A673 (cell line): Measurements from ENCODE around the gene GRPEL2. TPM values are rescaled to one million over a fixed set of nuclear protein-coding genes. Genes with fewer than 3 reads are reported as not detected.
A peak's percentile ranks its signal among the peaks of the same experiment; 100 is the strongest.
"Not testable (repeated sequence)": the region's sequence is repeated elsewhere in the genome, so short reads cannot be mapped to it uniquely, and the experiment has no call there.

ENCODE experiments used
- BruUV-seq: library from RNA; stranded (reverse); fragments of 400-500 nt; replicated peaks from 2 replicates; lab custom pipeline; 2021; lab: Mats Ljungman, UMichigan
- CTCF ChIA-PET: fragments of 300-600 bp; sonication (Branson Sonifier 250); formaldehyde crosslinking; loops from one replicate; lab custom pipeline; 2022; ENCODE audit warnings: antibody characterized with exemption; lab: Charles Lee
- POLR2A ChIA-PET: fragments of 300-600 bp; sonication (Branson Sonifier 250); formaldehyde crosslinking; loops from one replicate; lab custom pipeline; 2022; ENCODE audit warnings: antibody characterized with exemption; ENCODE audit not compliant: low non-redundant PET; lab: Charles Lee
- DNase-seq: peaks from one replicate; pipeline ENCODE4 v3.0.0-alpha.2; 2015; ENCODE audit warnings: low spot score
- H3K27ac ChIP-seq: fragments of 200-600 bp; sonication (generic); 2 replicates; pipeline ENCODE4 v1.5.1; 2016; ENCODE audit warnings: mixed run types, low read depth, mild to moderate bottlenecking, mixed read lengths, antibody characterized with exemption, low read length; ENCODE audit not compliant: poor library complexity, severe bottlenecking
- H3K27me3 ChIP-seq: fragments of 200-600 bp; sonication (generic); replicated peaks from 2 replicates; pipeline ENCODE4 v1.6.1; 2017; ENCODE audit warnings: mixed run types, low read depth, mild to moderate bottlenecking, mixed read lengths, antibody characterized with exemption, low read length; ENCODE audit not compliant: insufficient read depth, poor library complexity
- H3K36me3 ChIP-seq: fragments of 200-600 bp; sonication (generic); 2 replicates; pipeline ENCODE4 v1.6.1; 2016; ENCODE audit warnings: mixed run types, mild to moderate bottlenecking, mixed read lengths, antibody characterized with exemption, low read length; ENCODE audit not compliant: insufficient read depth, poor library complexity, severe bottlenecking
- H3K4me1 ChIP-seq: fragments of 200-600 bp; sonication (generic); 2 replicates; pipeline ENCODE4 v1.6.1; 2017; ENCODE audit warnings: mixed run types, mild to moderate bottlenecking, mixed read lengths, antibody characterized with exemption, low read length; ENCODE audit not compliant: insufficient read depth, poor library complexity, severe bottlenecking
- H3K4me3 ChIP-seq: fragments of 200-600 bp; sonication (generic); 2 replicates; pipeline ENCODE4 v1.5.1; 2016; ENCODE audit warnings: low read depth, mixed run types, mild to moderate bottlenecking, mixed read lengths, low read length; ENCODE audit not compliant: poor library complexity, severe bottlenecking
- H3K9me3 ChIP-seq: fragments of 200-600 bp; sonication (generic); 2 replicates; pipeline ENCODE4 v1.6.1; 2016; ENCODE audit warnings: mixed run types, low read depth, mild to moderate bottlenecking, mixed read lengths, antibody characterized with exemption, low read length; ENCODE audit not compliant: poor library complexity, severe bottlenecking
- CTCF ChIP-seq: fragments of 300-800, 200-600 bp; sonication (generic); conservative IDR thresholded peaks from 2 replicates; pipeline ENCODE4 v1.5.1; 2017; ENCODE audit warnings: low read depth, mild to moderate bottlenecking, antibody characterized with exemption, low read length, moderate library complexity, mixed read lengths
- EZH2 ChIP-seq: fragments of 200-600 bp; sonication (generic); IDR thresholded peaks from 2 replicates; pipeline ENCODE4 v1.6.1; 2017; ENCODE audit warnings: borderline replicate concordance, low read depth, mild to moderate bottlenecking, mixed read lengths, antibody characterized with exemption, low read length; ENCODE audit not compliant: poor library complexity, severe bottlenecking
- intact Hi-C: fragments of 100-400 bp; cut with micrococcal nuclease; formaldehyde crosslinking; loops from one replicate; pipeline ENCODE4 v1.10.0; 2022; ENCODE audit not compliant: unreplicated experiment
- total RNA-seq: library from RNA; stranded (reverse); gene quantifications from 2 replicates; pipeline ENCODE4 v1.2.3, GENCODE V29; 2021

The GRPEL2 gene
- total RNA-seq, 1 experiment from 2014 or later = 33.2 TPM

- BruUV-seq = no TSS peak
- Histone ChIP-seq H3K4me1 (no peaks in the 10 kb centered on the region), H3K27ac (no peak overlapping the region), H3K4me3 (no peak overlapping the region), H3K36me3 (no peaks in the 10 kb centered on the region), H3K27me3 (peaks cover 12% of the 10 kb centered on the region), H3K9me3 (no peaks in the 10 kb centered on the region)
- POLR2A ChIA-PET = no interaction called here
- no peak for DNase-seq
- TF ChIP-seq CTCF = no peak
- no peak for TF ChIP-seq EZH2
- CTCF ChIA-PET = no interaction called here
- intact Hi-C loops = no loop called here
These were observed 47.4 kb downstream of the GRPEL2 start for GRCh38 chr5:149392718-149393117.

- H3K9me3 ChIP-seq, H3K4me1 ChIP-seq, intact Hi-C loops, POLR2A ChIA-PET, CTCF ChIA-PET, H3K36me3 ChIP-seq, H3K27me3 ChIP-seq, H3K27ac ChIP-seq, BruUV-seq, DNase-seq, H3K4me3 ChIP-seq: not testable (repeated sequence)
These were observed 49.7 kb downstream of the GRPEL2 start for GRCh38 chr5:149394996-149395395.

- no peak for TF ChIP-seq EZH2
- no peak for TF ChIP-seq CTCF
- Histone ChIP-seq H3K27me3 (peaks cover 10% of the 10 kb centered on the region), H3K9me3 (no peaks in the 10 kb centered on the region), H3K4me3 (no peak overlapping the region), H3K27ac (no peak overlapping the region), H3K4me1 (no peaks in the 10 kb centered on the region), H3K36me3 (no peaks in the 10 kb centered on the region)
- CTCF ChIA-PET = no interaction called here
- POLR2A ChIA-PET = no interaction called here
- intact Hi-C loops = no loop called here
- DNase-seq = peak; percentile 32
- BruUV-seq = no TSS peak
These were observed 52.2 kb downstream of the GRPEL2 start for GRCh38 chr5:149397530-149397929.

GRCh38 chr5:149398747-149399266, 53.5 kb downstream of the GRPEL2 start:
- H3K36me3 ChIP-seq, POLR2A ChIA-PET, H3K27ac ChIP-seq, intact Hi-C loops, BruUV-seq, H3K27me3 ChIP-seq, H3K4me1 ChIP-seq, CTCF ChIA-PET, H3K4me3 ChIP-seq, DNase-seq, H3K9me3 ChIP-seq: not testable (repeated sequence)
